K562 (cell line): ENCODE results near the gene SLC35F5. TPM values are rescaled to one million over a fixed set of nuclear protein-coding genes. Genes with fewer than 3 reads are reported as not detected.
A peak's percentile ranks its signal among the peaks of the same experiment; 100 is the strongest.

Experiments
- ATAC-seq: fragments of 200-7000 bp; cut with Tn5 transposase; 3 replicates; pipeline ENCODE4 v1.9.1; 2020; ENCODE audit warnings: moderate library complexity
- BruUV-seq: library from RNA; stranded (reverse); fragments of 400-500 nt; replicated peaks from 2 replicates; lab custom pipeline; 2021; lab: Mats Ljungman, UMichigan
- CTCF ChIA-PET: fragments of 300-600 bp; formaldehyde crosslinking; extraction: SDS; loops from one replicate; lab custom pipeline; 2021; ENCODE audit warnings: low intra/inter-chr PET ratio; lab: Yijun Ruan, JAX
- POLR2A ChIA-PET: fragments of 300-600, 350-650 bp; sonication (Branson Sonifier 250); formaldehyde crosslinking; extraction: SDS; loops from one replicate; lab custom pipeline; 2021; ENCODE audit warnings: antibody characterized with exemption, inconsistent platforms; lab: Yijun Ruan, JAX
- DNase-seq, 4 experiments: peaks; one replicate each; pipeline versions ENCODE4 v3.0.0 to v3.0.0-alpha.2; 2011 to 2018; ENCODE audit warnings: low spot score in 3 of 4, mixed read lengths in 3 of 4; ENCODE audit errors: extremely low read depth in 1 of 4
- FAIRE-seq: peaks from 2 replicates; lab custom pipeline; 2011; peaks lifted over from hg19 to GRCh38; lab: Jason Lieb, UNC
- H2AFZ ChIP-seq: 2 replicates; pipeline ENCODE4 v1.6.0; 2011; ENCODE audit warnings: low read depth, low read length, control low read depth, inconsistent platforms
- H3K27ac ChIP-seq: fragments of 200-600 bp; 3 replicates; pipeline ENCODE4 v1.8.0; 2011; ENCODE audit warnings: low read depth, mild to moderate bottlenecking, control low read depth, inconsistent platforms, low read length, moderate library complexity, mixed read lengths; ENCODE audit errors: extremely low read depth
- H3K27me3 ChIP-seq, 2 experiments: fragments of 300-600 bp in 1 of 2; 2 replicates in 1 of 2; 3 replicates in 1 of 2; pipeline versions ENCODE4 v1.6.0 to v1.8.0; 2011; ENCODE audit warnings: inconsistent platforms in 2 of 2, low read length in 2 of 2, mild to moderate bottlenecking in 1 of 2, mixed read lengths in 1 of 2, moderate library complexity in 1 of 2; ENCODE audit not compliant: control insufficient read depth in 2 of 2, insufficient read depth in 2 of 2
- H3K36me3 ChIP-seq: fragments of 300-600 bp; 3 replicates; pipeline ENCODE4 v1.8.0; 2011; ENCODE audit warnings: mild to moderate bottlenecking, low read length, inconsistent platforms; ENCODE audit not compliant: control insufficient read depth, insufficient read depth
- H3K4me1 ChIP-seq, 2 experiments: fragments of 200-600 bp in 1 of 2; replicated peaks in 1 of 2; 2 replicates in 1 of 2; 3 replicates in 1 of 2; pipeline versions ENCODE4 v1.5.1 to v1.8.0; 2011; ENCODE audit warnings: inconsistent platforms in 2 of 2, low read length in 2 of 2, mild to moderate bottlenecking in 1 of 2, mixed read lengths in 1 of 2, moderate library complexity in 1 of 2; ENCODE audit not compliant: control insufficient read depth in 2 of 2, insufficient read depth in 2 of 2
- H3K4me2 ChIP-seq: 2 replicates; pipeline ENCODE4 v1.6.1; 2011; ENCODE audit warnings: low read length, control low read depth, inconsistent platforms, mixed read lengths; ENCODE audit not compliant: insufficient read depth
- H3K4me3 ChIP-seq: fragments of 200-600 bp; sonication (generic), shearing (Covaris generic); 2 replicates; pipeline ENCODE4 v1.5.1; 2016; ENCODE audit warnings: control low read depth, inconsistent platforms
- H3K79me2 ChIP-seq: fragments of 200-600 bp; 3 replicates; pipeline ENCODE4 v1.8.0; 2011; ENCODE audit warnings: low read length, inconsistent platforms; ENCODE audit not compliant: control insufficient read depth, insufficient read depth
- H3K9ac ChIP-seq, 2 experiments: 2 replicates each; pipeline versions ENCODE4 v1.6.0 to v1.6.1; 2011; ENCODE audit warnings: low read depth in 2 of 2, low read length in 2 of 2, control low read depth in 1 of 2, inconsistent platforms in 1 of 2, mild to moderate bottlenecking in 1 of 2, mixed read lengths in 1 of 2; ENCODE audit not compliant: insufficient read depth in 1 of 2
- H3K9me1 ChIP-seq: one replicate; pipeline ENCODE4 v1.6.0; 2011; ENCODE audit warnings: inconsistent platforms, mild to moderate bottlenecking, low read length, moderate library complexity; ENCODE audit not compliant: control insufficient read depth, insufficient read depth
- H3K9me3 ChIP-seq: replicated peaks from 2 replicates; pipeline ENCODE4 v1.5.1; 2011; ENCODE audit warnings: low read depth, low read length, inconsistent platforms; ENCODE audit not compliant: control insufficient read depth, insufficient read depth
- H4K20me1 ChIP-seq: replicated peaks from 2 replicates; pipeline ENCODE4 v1.6.1; 2011; ENCODE audit warnings: low read length, inconsistent platforms, mixed read lengths; ENCODE audit not compliant: control insufficient read depth, insufficient read depth
- CBX2 ChIP-seq: fragments of 200-600 bp; sonication (generic); IDR thresholded peaks from one replicate; pipeline ENCODE4 v1.6.1; 2012; ENCODE audit warnings: mild to moderate bottlenecking, low read length, inconsistent platforms; ENCODE audit not compliant: insufficient read depth, poor library complexity, severe bottlenecking
- CREB3L1 ChIP-seq: fragments of 450-650 bp; IDR thresholded peaks from 2 replicates; pipeline ENCODE4 v1.6.1; 2014; ENCODE audit warnings: low read depth, mild to moderate bottlenecking, moderate library complexity, borderline replicate concordance
- CTCF ChIP-seq, 3 experiments: IDR thresholded peaks in 2 of 3; conservative IDR thresholded peaks in 1 of 3; 2 replicates each; pipeline ENCODE4 v1.5.1; 2011 to 2012; ENCODE audit warnings: low read length in 3 of 3, mild to moderate bottlenecking in 3 of 3, control low read depth in 2 of 3, improper control_type of control experiment in 1 of 3, inconsistent platforms in 1 of 3, low read depth in 1 of 3, mixed read lengths in 1 of 3, moderate library complexity in 1 of 3; ENCODE audit not compliant: insufficient read depth in 2 of 3
- KAT8 ChIP-seq: fragments of 450-650 bp; IDR thresholded peaks from 2 replicates; pipeline ENCODE4 v1.6.1; 2016; ENCODE audit warnings: low read depth, mild to moderate bottlenecking
- MAX ChIP-seq: sonication (generic); formaldehyde crosslinking; IDR thresholded peaks from 2 replicates; pipeline ENCODE4 v1.9.0; 2022; ENCODE audit warnings: mild to moderate bottlenecking, missing genetic modification reagents
- RFX5 ChIP-seq: IDR thresholded peaks from 2 replicates; pipeline ENCODE4 v1.6.1; 2011; ENCODE audit warnings: low read depth, mild to moderate bottlenecking, improper control_type of control experiment, low read length
- SRF ChIP-seq, 2 experiments: fragments of 250-450, 450-650 bp in 1 of 2; sonication (Bioruptor Pico) in 1 of 2; sonication (generic) in 1 of 2; formaldehyde crosslinking; IDR thresholded peaks; 2 replicates each; pipeline versions ENCODE4 v1.5.0 to v1.5.1; 2020 to 2022; ENCODE audit warnings: mild to moderate bottlenecking in 1 of 2, missing genetic modification reagents in 1 of 2
- TAL1 ChIP-seq: fragments of 450-650 bp; IDR thresholded peaks from 2 replicates; pipeline ENCODE4 v1.6.1; 2016; ENCODE audit warnings: mild to moderate bottlenecking
- ZBTB1 ChIP-seq: sonication (generic); formaldehyde crosslinking; IDR thresholded peaks from 2 replicates; pipeline ENCODE4 v1.8.1; 2023; ENCODE audit warnings: missing genetic modification reagents, low read depth, mild to moderate bottlenecking, borderline replicate concordance
- ZNF518B ChIP-seq: fragments of 250-450 bp; sonication (Bioruptor Pico); IDR thresholded peaks from 2 replicates; pipeline ENCODE4 v1.5.0; 2021; ENCODE audit warnings: mild to moderate bottlenecking, moderate library complexity
- WGBS: fragments of 100-300 bp; shearing (Covaris generic); methylation state at CpG from one replicate; pipeline ENCODE4 v1.1.6; 2016; ENCODE audit warnings: low coverage, mixed read lengths; ENCODE audit not compliant: insufficient coverage; ENCODE audit errors: missing lambda C conversion rate; 5-methylcytosine and 5-hydroxymethylcytosine counted together
- in situ Hi-C: fragments of 300-500 bp; cut with MboI; formaldehyde crosslinking; loops from 4 replicates; pipeline ENCODE4 v1.15.0; 2018; ENCODE audit warnings: inconsistent platforms, mixed read lengths
- intact Hi-C: fragments of 100-400 bp; cut with micrococcal nuclease; formaldehyde crosslinking; loops from 2 replicates; pipeline ENCODE4 v1.14.2; 2022
- polyA plus RNA-seq, 8 experiments: library from polyadenylated mRNA; depleted of rRNA in 4 of 8; stranded (reverse) in 5 of 8; unstranded in 3 of 8; fragments of >200 nt; fragmentation: Nextera tagmentation in 2 of 8; fragmentation: Illumina TruSeq in 1 of 8; extraction: Ambion mirVana in 2 of 8; extraction: Trizol in 1 of 8; gene quantifications; 2 replicates each; pipeline versions ENCODE4 v1.2.1 to v1.2.3, GENCODE V29; 2011 to 2014; ENCODE audit warnings: inconsistent platforms in 1 of 8, missing spikeins in 1 of 8
- total RNA-seq, 7 experiments: library from RNA; depleted of rRNA in 6 of 7; stranded (reverse); fragments of >200 nt in 6 of 7; fragmentation: Illumina TruSeq in 2 of 7; extraction: Trizol in 2 of 7; gene quantifications; 2 replicates each; pipeline versions ENCODE4 v1.2.1 to v1.2.3, GENCODE V29; 2011 to 2021; ENCODE audit warnings: low replicate concordance in 1 of 7

The SLC35F5 gene
- total and polyA plus RNA-seq, 9 of the 15 experiments (the other 6 are each of a cell fraction or from before 2014, with no cell fraction given): 4.9 to 50.7 (median 30.5) TPM

DNA sequence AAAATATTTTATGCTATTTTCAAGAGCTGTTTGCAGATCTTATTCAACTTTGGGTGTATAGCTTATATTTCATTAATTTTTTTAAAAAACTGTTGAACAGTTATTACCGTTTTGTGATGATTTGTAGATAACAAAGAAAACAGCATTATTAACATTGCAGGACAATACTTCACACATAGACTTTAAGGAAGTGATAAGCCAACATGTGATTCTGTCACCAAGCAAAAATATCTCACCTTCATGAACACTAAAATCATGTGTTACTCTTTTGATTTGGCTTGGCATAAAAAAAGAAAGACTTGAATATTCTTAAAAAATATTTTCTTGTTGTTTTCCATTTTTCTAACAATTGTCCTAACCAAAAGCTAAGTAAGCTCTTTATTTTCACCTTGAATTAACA, 33.0 kb downstream of the SLC35F5 start (continued):
- TF ChIP-seq ZNF518B (CRISPR knock-in tag) (no peak), CBX2 (no peak)

DNA sequence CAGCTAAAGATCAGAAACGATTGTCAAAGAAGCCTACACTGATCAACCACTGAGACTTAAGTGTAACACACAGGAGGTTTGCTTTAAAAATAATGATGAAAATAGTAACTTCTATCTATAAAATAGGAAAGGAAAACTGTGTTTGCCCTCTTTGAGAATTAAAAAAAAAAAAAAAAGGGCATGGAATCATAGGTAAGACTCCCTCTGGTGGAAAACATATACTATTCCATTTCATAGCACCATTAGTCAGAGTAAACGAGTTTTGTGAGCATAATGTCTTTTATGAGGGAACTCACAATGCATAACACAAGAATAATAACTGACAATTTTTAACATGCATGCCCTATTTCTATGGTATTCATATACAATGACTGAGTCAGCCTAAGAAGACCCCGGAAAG, 36.3 kb downstream of the SLC35F5 start:
- H3K9me3 ChIP-seq: no peaks in the 10 kb centered on the region
- H3K4me2 ChIP-seq: no peak overlapping the region
- CTCF ChIA-PET: interaction anchor here (0.7 kb wide), 2 partner anchors 116 to 172 kb away, joined by 4 to 5 read pairs; no protein-coding TSS in a partner anchor
- in situ Hi-C loops (no loop called here), intact Hi-C loops (no loop called here)
- no peaks in the 10 kb centered on the region for H3K79me2 ChIP-seq
- no TSS peak for BruUV-seq
- no peak for FAIRE-seq
- no peaks in the 10 kb centered on the region for H4K20me1 ChIP-seq
- H3K4me1 ChIP-seq: no peaks in the 10 kb centered on the region
- POLR2A ChIA-PET: no interaction called here
- H3K36me3 ChIP-seq: peaks cover 48% of the 10 kb centered on the region; the same call in 1 of the 3 replicates
- WGBS: 70% methylated on average over 3 of the region's 3 CpGs
- no peak overlapping the region for H2AFZ ChIP-seq
- H3K9me1 ChIP-seq: no peaks in the 10 kb centered on the region
- DNase-seq: peak in 1 of 4 experiments; percentile 32
- no peak overlapping the region for H3K27ac ChIP-seq
- H3K9ac ChIP-seq: no peak overlapping the region
- no peak overlapping the region for H3K4me3 ChIP-seq
- H3K27me3 ChIP-seq: no peaks in the 10 kb centered on the region
- ATAC-seq: peak; percentile 73
- no peak for TF ChIP-seq KAT8
- TF ChIP-seq CTCF (IDR thresholded peaks at IDR 0.05 in 2 of 3, conservative IDR thresholded peaks at IDR 0.05 in 1 of 3; ENCODE audit: insufficient read depth in 2 of 3, low read depth in 1 of 3, low read length in 3 of 3): peak in 2 of 3 experiments; percentile 33 to 55; a peak in 3 of 6 replicates
- no peak for TF ChIP-seq TAL1
- TF ChIP-seq CREB3L1: no peak
- no peak for TF ChIP-seq ZBTB1
- no peak for TF ChIP-seq SRF (CRISPR knock-in tag; IDR thresholded peaks at IDR 0.05)
- no peak for TF ChIP-seq RFX5
- no peak for TF ChIP-seq MAX (CRISPR knock-in tag)
